Suppressor macrophage (primary cell): ENCODE results near the gene FOXD4L3.
"Not testable (repeated sequence)": the region's sequence is repeated elsewhere in the genome, so short reads cannot be mapped to it uniquely, and the experiment has no call there.

Experiments used
- DNase-seq, 4 experiments: peaks; one replicate each; pipeline ENCODE4 v3.0.0-alpha.2; 2020 to 2022

Gene FOXD4L3

DNA sequence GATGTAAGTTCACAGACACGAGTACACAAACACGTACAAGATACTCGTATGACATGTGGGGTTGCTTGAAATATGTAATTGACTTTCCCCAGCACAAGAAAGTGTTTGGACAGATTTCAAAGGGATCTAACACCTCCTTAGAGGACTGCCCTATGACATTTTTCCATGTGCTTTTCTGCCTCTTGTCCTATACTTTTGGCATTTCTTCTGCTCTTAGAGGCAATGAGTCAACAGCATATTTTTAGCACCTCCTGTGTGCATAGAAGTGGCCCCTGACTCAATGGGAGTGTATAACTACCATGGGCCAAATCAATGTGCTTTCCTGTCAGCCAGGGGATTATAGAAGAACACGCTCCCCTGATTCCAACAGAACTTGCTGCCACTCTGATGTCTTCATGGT is 49.0 kb downstream of the FOXD4L3 start:
- not testable (repeated sequence) for DNase-seq
